Stomach (tissue), 4 donors: Measurements from ENCODE around the gene BCAR3.

Source experiments
- CTCF ChIP-seq, 7 experiments: fragments of 450-650 bp in 4 of 7; fragments of 200-600 bp in 3 of 7; sonication (generic) in 3 of 7; IDR thresholded peaks; one replicate each; pipeline ENCODE4 v1.5.1; 2016 to 2019; ENCODE audit warnings: antibody characterized with exemption in 7 of 7, control low read depth in 2 of 7, mild to moderate bottlenecking in 1 of 7
- EP300 ChIP-seq: sonication (generic); formaldehyde crosslinking; IDR thresholded peaks from one replicate; pipeline ENCODE4 v1.6.1; 2017; ENCODE audit warnings: antibody characterized with exemption
- POLR2A ChIP-seq, 4 donors: fragments of 450-650 bp; IDR thresholded peaks; one replicate each; pipeline ENCODE4 v1.6.1; 2016; ENCODE audit warnings: antibody characterized with exemption in 4 of 4, control low read depth in 2 of 4, mild to moderate bottlenecking in 1 of 4, moderate library complexity in 1 of 4
- POLR2AphosphoS5 ChIP-seq, 3 donors: sonication (generic); formaldehyde crosslinking; IDR thresholded peaks; one replicate each; pipeline ENCODE4 v1.6.1; 2016; ENCODE audit warnings: antibody characterized with exemption in 3 of 3

- TF ChIP-seq CTCF (IDR thresholded peaks at IDR 0.05) (no peak), POLR2A (IDR thresholded peaks at IDR 0.05) (no peak), EP300 (no peak), POLR2AphosphoS5 (IDR thresholded peaks at IDR 0.05) (no peak)
Measured at GRCh38 chr1:93700532-93701469, 19.2 kb upstream of the BCAR3 start.
